Mesenchymal stem cell (in vitro differentiated cells and primary cell): Measurements from ENCODE around the gene DPP6.

ENCODE experiments used
- DNase-seq: peaks from one replicate; pipeline ENCODE4 v3.0.0-alpha.2; 2013
- H2AFZ ChIP-seq: one replicate; pipeline ENCODE4 v1.6.1; 2013; ENCODE audit warnings: low read depth, mild to moderate bottlenecking, control low read depth, inconsistent platforms, low read length, moderate library complexity
- H2AK5ac ChIP-seq: 2 replicates; pipeline ENCODE4 v1.6.1; 2013; ENCODE audit warnings: low read length, moderate library complexity, mild to moderate bottlenecking, inconsistent platforms; ENCODE audit not compliant: severe bottlenecking
- H2BK120ac ChIP-seq: one replicate; pipeline ENCODE4 v1.6.1; 2013; ENCODE audit warnings: low read depth, mild to moderate bottlenecking, inconsistent platforms, low read length, moderate library complexity
- H2BK12ac ChIP-seq, 2 experiments: one replicate each; pipeline ENCODE4 v1.6.1; 2013; ENCODE audit warnings: inconsistent platforms in 2 of 2, low read length in 2 of 2, mild to moderate bottlenecking in 2 of 2, moderate library complexity in 2 of 2, control low read depth in 1 of 2
- H2BK15ac ChIP-seq: one replicate; pipeline ENCODE4 v1.6.1; 2013; ENCODE audit warnings: mild to moderate bottlenecking, low read depth, inconsistent platforms; ENCODE audit not compliant: poor library complexity, severe bottlenecking
- H2BK5ac ChIP-seq: 2 replicates; pipeline ENCODE4 v1.6.1; 2013; ENCODE audit warnings: low read depth, mild to moderate bottlenecking, low read length, control low read depth, inconsistent platforms; ENCODE audit not compliant: poor library complexity, severe bottlenecking
- H3K14ac ChIP-seq, 2 experiments: one replicate each; pipeline ENCODE4 v1.6.1; 2013; ENCODE audit warnings: inconsistent platforms in 2 of 2, low read length in 2 of 2, control low read depth in 1 of 2, mild to moderate bottlenecking in 1 of 2, moderate library complexity in 1 of 2
- H3K18ac ChIP-seq, 2 experiments: one replicate each; pipeline ENCODE4 v1.6.1; 2013; ENCODE audit warnings: inconsistent platforms in 2 of 2, low read length in 2 of 2, control low read depth in 1 of 2, low read depth in 1 of 2, mild to moderate bottlenecking in 1 of 2
- H3K23ac ChIP-seq, 2 experiments: one replicate each; pipeline ENCODE4 v1.6.1; 2013; ENCODE audit warnings: inconsistent platforms in 2 of 2, low read length in 2 of 2, mild to moderate bottlenecking in 2 of 2, moderate library complexity in 2 of 2, control low read depth in 1 of 2
- H3K27ac ChIP-seq: 2 replicates; pipeline ENCODE4 v1.5.1; 2013; ENCODE audit warnings: mild to moderate bottlenecking, moderate library complexity, low read length, control low read depth, inconsistent platforms; ENCODE audit not compliant: poor library complexity, severe bottlenecking
- H3K27me3 ChIP-seq, 2 experiments: 2 replicates each; pipeline versions ENCODE4 v1.6.1 to v1.7.0; 2013; ENCODE audit warnings: low read length in 2 of 2, mild to moderate bottlenecking in 2 of 2, moderate library complexity in 2 of 2, control low read depth in 1 of 2, inconsistent platforms in 1 of 2; ENCODE audit not compliant: control insufficient read depth in 1 of 2, insufficient read depth in 1 of 2
- H3K36me3 ChIP-seq, 2 experiments: 2 replicates each; pipeline versions ENCODE4 v1.6.1 to v1.7.0; 2013; ENCODE audit warnings: low read length in 2 of 2, control low read depth in 1 of 2, inconsistent platforms in 1 of 2, low read depth in 1 of 2, mild to moderate bottlenecking in 1 of 2; ENCODE audit not compliant: insufficient read depth in 2 of 2, control insufficient read depth in 1 of 2
- H3K4ac ChIP-seq, 2 experiments: one replicate each; pipeline ENCODE4 v1.6.1; 2013; ENCODE audit warnings: inconsistent platforms in 2 of 2, low read length in 2 of 2, mild to moderate bottlenecking in 2 of 2, moderate library complexity in 2 of 2, control low read depth in 1 of 2, low read depth in 1 of 2
- H3K4me1 ChIP-seq: 2 replicates; pipeline ENCODE4 v1.6.1; 2013; ENCODE audit warnings: low read depth, low read length, control low read depth; ENCODE audit not compliant: control insufficient read depth, insufficient read depth
- H3K4me2 ChIP-seq: 2 replicates; pipeline ENCODE4 v1.6.1; 2013; ENCODE audit warnings: low read length, mild to moderate bottlenecking, inconsistent platforms; ENCODE audit not compliant: poor library complexity, severe bottlenecking
- H3K4me3 ChIP-seq, 2 experiments: 2 replicates each; pipeline versions ENCODE4 v1.5.1 to v1.7.0; 2013; ENCODE audit warnings: low read length in 2 of 2, mild to moderate bottlenecking in 2 of 2, control low read depth in 1 of 2, low read depth in 1 of 2; ENCODE audit not compliant: insufficient read depth in 1 of 2
- H3K79me1 ChIP-seq: replicated peaks from 2 replicates; pipeline ENCODE4 v1.6.1; 2013; ENCODE audit warnings: mild to moderate bottlenecking, control low read depth, low read length, inconsistent platforms; ENCODE audit not compliant: poor library complexity, severe bottlenecking
- H3K9ac ChIP-seq: 2 replicates; pipeline ENCODE4 v1.7.0; 2013; ENCODE audit warnings: mild to moderate bottlenecking, low read length, moderate library complexity
- H3K9me3 ChIP-seq: 2 replicates; pipeline ENCODE4 v1.7.0; 2013; ENCODE audit warnings: mild to moderate bottlenecking, low read length; ENCODE audit not compliant: control insufficient read depth
- H4K8ac ChIP-seq: one replicate; pipeline ENCODE4 v1.6.1; 2013; ENCODE audit warnings: inconsistent platforms, mild to moderate bottlenecking, low read length, moderate library complexity
- H4K91ac ChIP-seq: one replicate; pipeline ENCODE4 v1.6.1; 2013; ENCODE audit warnings: mild to moderate bottlenecking, low read length, inconsistent platforms
- WGBS: methylation state at CpG from one replicate; pipeline ENCODE4 v1.1.7; 2013; ENCODE audit warnings: mixed read lengths; 5-methylcytosine and 5-hydroxymethylcytosine counted together

DPP6 gene

GRCh38 chr7:154753226-154753625 lies 701.0 kb downstream of the DPP6 start:
- H3K18ac ChIP-seq = no peak overlapping the region
- no peak overlapping the region for H2AK5ac ChIP-seq
- H3K27ac ChIP-seq = no peak overlapping the region
- no peak overlapping the region for H3K4me2 ChIP-seq
- no peak overlapping the region for H3K4ac ChIP-seq
- no peaks in the 10 kb centered on the region for H3K79me1 ChIP-seq
- no peak overlapping the region for H3K4me3 ChIP-seq
- H4K91ac ChIP-seq = no peak overlapping the region
- no peak overlapping the region for H2BK12ac ChIP-seq
- H3K4me1 ChIP-seq = no peaks in the 10 kb centered on the region
- H4K8ac ChIP-seq = no peak overlapping the region
- H3K23ac ChIP-seq = no peak overlapping the region
- H2BK120ac ChIP-seq = no peak overlapping the region
- DNase-seq = no peak
- H3K14ac ChIP-seq = no peak overlapping the region
- WGBS = 83% methylated on average over 10 of the region's 12 CpGs
- H2AFZ ChIP-seq = no peak overlapping the region
- H2BK15ac ChIP-seq = no peak overlapping the region
- H2BK5ac ChIP-seq = no peak overlapping the region
- no peak overlapping the region for H3K9ac ChIP-seq
- no peaks in the 10 kb centered on the region for H3K36me3 ChIP-seq
- H3K9me3 ChIP-seq = no peaks in the 10 kb centered on the region
- no peaks in the 10 kb centered on the region for H3K27me3 ChIP-seq

GRCh38 chr7:154757756-154758155 lies 705.6 kb downstream of the DPP6 start:
- Histone ChIP-seq H3K18ac (no peak overlapping the region), H3K9ac (no peak overlapping the region), H3K4me3 (no peak overlapping the region)

GRCh38 chr7:154759989-154760388 lies 707.8 kb downstream of the DPP6 start:
- Histone ChIP-seq H3K27me3 (no peaks in the 10 kb centered on the region), H3K36me3 (no peaks in the 10 kb centered on the region), H3K18ac (no peak overlapping the region), H3K4me3 (no peak overlapping the region), H3K14ac (no peak overlapping the region), H3K27ac (no peak overlapping the region), H3K23ac (no peak overlapping the region), H3K79me1 (no peaks in the 10 kb centered on the region), H2BK5ac (no peak overlapping the region), H2AFZ (no peak overlapping the region), H3K9me3 (no peaks in the 10 kb centered on the region), H3K4me1 (no peaks in the 10 kb centered on the region), H4K91ac (no peak overlapping the region), H2BK12ac (no peak overlapping the region), H2AK5ac (no peak overlapping the region), H2BK120ac (no peak overlapping the region), H4K8ac (no peak overlapping the region), H3K9ac (no peak overlapping the region), H2BK15ac (no peak overlapping the region), H3K4me2 (no peak overlapping the region), H3K4ac (no peak overlapping the region)
- 46% methylated on average over 5 of the region's 6 CpGs for WGBS
- no peak for DNase-seq

More at GRCh38 chr7:154757756-154758155, 705.6 kb downstream of the DPP6 start:
- WGBS = 92% methylated on average over 5 of the region's 13 CpGs
- H2AFZ ChIP-seq = no peak overlapping the region
- H4K8ac ChIP-seq = no peak overlapping the region
- no peak overlapping the region for H3K27ac ChIP-seq
- no peak overlapping the region for H2BK5ac ChIP-seq
- no peak for DNase-seq
- no peaks in the 10 kb centered on the region for H3K36me3 ChIP-seq
- no peaks in the 10 kb centered on the region for H3K27me3 ChIP-seq
- H2BK12ac ChIP-seq = no peak overlapping the region
- H2AK5ac ChIP-seq = no peak overlapping the region
- H3K23ac ChIP-seq = no peak overlapping the region
- no peaks in the 10 kb centered on the region for H3K9me3 ChIP-seq
- no peak overlapping the region for H4K91ac ChIP-seq
- no peak overlapping the region for H2BK15ac ChIP-seq
- H3K14ac ChIP-seq = no peak overlapping the region
- no peaks in the 10 kb centered on the region for H3K79me1 ChIP-seq
- H3K4me1 ChIP-seq = no peaks in the 10 kb centered on the region
- H3K4me2 ChIP-seq = no peak overlapping the region
- H3K4ac ChIP-seq = no peak overlapping the region
- no peak overlapping the region for H2BK120ac ChIP-seq

GRCh38 chr7:154765118-154765517 lies 712.9 kb downstream of the DPP6 start:
- 90% methylated on average over 1 of the region's 1 CpG for WGBS
- H3K9ac ChIP-seq = no peak overlapping the region
- H4K8ac ChIP-seq = no peak overlapping the region
- H2BK12ac ChIP-seq = no peak overlapping the region
- H3K4me3 ChIP-seq = no peak overlapping the region
- no peak overlapping the region for H2BK15ac ChIP-seq
- H3K23ac ChIP-seq = no peak overlapping the region
- H3K18ac ChIP-seq = no peak overlapping the region
- DNase-seq = no peak
- no peak overlapping the region for H2BK5ac ChIP-seq
- no peaks in the 10 kb centered on the region for H3K4me1 ChIP-seq
- H3K27ac ChIP-seq = no peak overlapping the region
- no peak overlapping the region for H2AK5ac ChIP-seq
- H3K4ac ChIP-seq = no peak overlapping the region
- H3K36me3 ChIP-seq = no peaks in the 10 kb centered on the region
- H3K27me3 ChIP-seq = no peaks in the 10 kb centered on the region
- peaks cover 7% of the 10 kb centered on the region for H3K9me3 ChIP-seq
- no peak overlapping the region for H3K14ac ChIP-seq
- no peak overlapping the region for H3K4me2 ChIP-seq
- no peak overlapping the region for H4K91ac ChIP-seq
- H3K79me1 ChIP-seq = no peaks in the 10 kb centered on the region
- no peak overlapping the region for H2BK120ac ChIP-seq
- H2AFZ ChIP-seq = no peak overlapping the region
